GM18868 (cell line): ENCODE results near the gene STK32A.
A peak's percentile ranks its signal among the peaks of the same experiment; 100 is the strongest.
"Not testable (repeated sequence)": the region's sequence is repeated elsewhere in the genome, so short reads cannot be mapped to it uniquely, and the experiment has no call there.

Experiments
- ATAC-seq: cut with Tn5 transposase; IDR thresholded peaks from one replicate; pipeline ENCODE4 v1.9.1; 2021; ENCODE audit warnings: mild to moderate bottlenecking, moderate library complexity; ENCODE audit not compliant: unreplicated experiment

STK32A gene

GRCh38 chr5:147234825-147235635 lies at the start of gene STK32A:
Gene STK32A, plus strand, starts transcription at chr5:147235026. Its CDS starts 4,609 bp downstream, at chr5:147239635.
- no peak for ATAC-seq

GRCh38 chr5:147187099-147187540 lies 47.7 kb upstream of the STK32A start:
- ATAC-seq = no peak

GRCh38 chr5:147188200-147189108 lies 46.4 kb upstream of the STK32A start:
- ATAC-seq = peak; percentile 86

- ATAC-seq = peak; percentile 29
Observed at GRCh38 chr5:147189109-147189424, 45.8 kb upstream of the STK32A start.

- no peak for ATAC-seq
Observed at GRCh38 chr5:147190331-147190730, 44.5 kb upstream of the STK32A start.

GRCh38 chr5:147193123-147193522 lies 41.7 kb upstream of the STK32A start:
- ATAC-seq = no peak

- no peak for ATAC-seq
Observed at GRCh38 chr5:147200004-147200403, 34.8 kb upstream of the STK32A start.

GRCh38 chr5:147203213-147203612 lies 31.6 kb upstream of the STK32A start:
- ATAC-seq = no peak

- ATAC-seq = no peak
Observed at GRCh38 chr5:147204576-147204975, 30.2 kb upstream of the STK32A start.

- ATAC-seq = no peak
Observed at GRCh38 chr5:147208134-147208533, 26.7 kb upstream of the STK32A start.

GRCh38 chr5:147216552-147217154 lies 18.2 kb upstream of the STK32A start:
- ATAC-seq = no peak

GRCh38 chr5:147223343-147223742 lies 11.5 kb upstream of the STK32A start:
- no peak for ATAC-seq

- peak; percentile 86 for ATAC-seq
Observed at GRCh38 chr5:147223948-147224791, 10.7 kb upstream of the STK32A start.

GRCh38 chr5:147225938-147226337 lies 8.9 kb upstream of the STK32A start:
- no peak for ATAC-seq

- no peak for ATAC-seq
Observed at GRCh38 chr5:147226512-147226911, 8.3 kb upstream of the STK32A start.

GRCh38 chr5:147234239-147234824 lies 494 bp upstream of the STK32A start:
- no peak for ATAC-seq

GRCh38 chr5:147240266-147240985 lies 5.6 kb downstream of the STK32A start:
- no peak for ATAC-seq

- not testable (repeated sequence) for ATAC-seq
Observed at GRCh38 chr5:147243238-147243637, 8.4 kb downstream of the STK32A start.

GRCh38 chr5:147245381-147246165 lies 10.7 kb downstream of the STK32A start:
- no peak for ATAC-seq
